GM18951 (cell line): ENCODE measurements around the gene PFN2.

ENCODE experiments used
- POLR2A ChIP-seq: IDR thresholded peaks from 4 replicates; pipeline ENCODE4 v1.6.1; 2011; ENCODE audit warnings: mild to moderate bottlenecking; ENCODE audit not compliant: insufficient read length, insufficient read depth; ENCODE audit errors: extremely low read depth
- in situ Hi-C: fragments of 300-500 bp; cut with MboI; formaldehyde crosslinking; loops from one replicate; pipeline ENCODE4 v1.12.0; 2022; ENCODE audit warnings: low sequenced_read_pairs, mixed read lengths, inconsistent platforms; ENCODE audit not compliant: unreplicated experiment

The PFN2 gene

GRCh38 chr3:149933008-149933407 is 37.7 kb downstream of the PFN2 start:
- no peak for TF ChIP-seq POLR2A
- in situ Hi-C loops: loop anchor here (25.0 kb wide), 1 partner anchor 554 kb away; no protein-coding TSS in a partner anchor

- no peak for TF ChIP-seq POLR2A
- in situ Hi-C loops: no loop called here
Measured at GRCh38 chr3:149920119-149920518, 50.6 kb downstream of the PFN2 start.

- TF ChIP-seq POLR2A: no peak
- in situ Hi-C loops: no loop called here
Measured at GRCh38 chr3:149919509-149919908, 51.2 kb downstream of the PFN2 start.

GRCh38 chr3:149917124-149917667 is 53.5 kb downstream of the PFN2 start:
- in situ Hi-C loops: no loop called here
- TF ChIP-seq POLR2A: no peak
